Upper lobe of left lung (tissue), 6 donors: ENCODE data around the gene ABI1. TPM values are rescaled to one million over a fixed set of nuclear protein-coding genes. Genes with fewer than 3 reads are reported as not detected.
A peak's percentile ranks its signal among the peaks of the same experiment; 100 is the strongest.

Experiments used
- ATAC-seq, 2 donors: fragments of 200-7000 bp; cut with Tn5 transposase; one replicate each; pipeline ENCODE4 v1.9.1; 2022; ENCODE audit warnings: mild to moderate bottlenecking in 2 of 2, moderate library complexity in 2 of 2; ENCODE audit not compliant: low FRiP score in 2 of 2
- DNase-seq, 2 donors: peaks; one replicate each; pipeline ENCODE4 v3.0.0-alpha.2; 2019 to 2020
- H3K27ac ChIP-seq, 4 donors: fragments of 200-600 bp; sonication (generic); one replicate each; pipeline ENCODE4 v1.5.1; 2016 to 2019
- H3K27me3 ChIP-seq, 4 donors: fragments of 200-600 bp; sonication (generic); one replicate each; pipeline ENCODE4 v1.5.1; 2017 to 2019
- H3K36me3 ChIP-seq, 4 donors: fragments of 200-600 bp; sonication (generic); one replicate each; pipeline ENCODE4 v1.5.1; 2016 to 2019
- H3K4me1 ChIP-seq, 4 donors: fragments of 200-600 bp; sonication (generic); one replicate each; pipeline ENCODE4 v1.5.1; 2018 to 2019
- H3K4me3 ChIP-seq, 4 donors: fragments of 200-600 bp; sonication (generic); one replicate each; pipeline ENCODE4 v1.5.1; 2017 to 2019; ENCODE audit warnings: mild to moderate bottlenecking in 2 of 4, moderate library complexity in 1 of 4
- H3K9me3 ChIP-seq, 4 donors: fragments of 200-600 bp; sonication (generic); one replicate each; pipeline ENCODE4 v1.5.1; 2018 to 2019
- EP300 ChIP-seq, 4 donors: sonication (generic); formaldehyde crosslinking; IDR thresholded peaks; one replicate each; pipeline ENCODE4 v1.5.1; 2017; ENCODE audit warnings: antibody characterized with exemption in 4 of 4, control low read depth in 2 of 4
- POLR2A ChIP-seq, 4 donors: fragments of 450-650 bp; IDR thresholded peaks; one replicate each; pipeline ENCODE4 v1.5.1; 2016 to 2017; ENCODE audit warnings: antibody characterized with exemption in 4 of 4, mild to moderate bottlenecking in 2 of 4
- POLR2AphosphoS5 ChIP-seq, 2 donors: sonication (generic); formaldehyde crosslinking; IDR thresholded peaks; one replicate each; pipeline ENCODE4 v1.5.1; 2017; ENCODE audit warnings: antibody characterized with exemption in 2 of 2
- WGBS, 2 donors: methylation state at CpG; one replicate each; pipeline ENCODE4 v1.1.5; 2017 to 2018; 5-methylcytosine and 5-hydroxymethylcytosine counted together
- total RNA-seq, 6 donors: library from RNA; depleted of rRNA in 4 of 6; stranded (reverse); fragments of >200 nt in 4 of 6; gene quantifications; one replicate each; pipeline versions ENCODE4 v1.1.0 to v1.2.1, GENCODE V29; 2016 to 2021
- TF ChIP-seq, protein P1 (sequence below), 6 experiments: fragments of 450-650 bp in 4 of 6; fragments of 200-600 bp in 2 of 6; sonication (generic) in 2 of 6; IDR thresholded peaks; one replicate each; pipeline ENCODE4 v1.5.1; 2016 to 2019; ENCODE audit warnings: antibody characterized with exemption in 6 of 6
- donor health status: DM: no; HTN: no; CAD: no; lungs with moderate emphysema.
- donor health status: DM: no; HTN: yes; CAD: no; lungs with severe emphysema.

The ABI1 gene
- total RNA-seq, 6 donors from 2014 or later = 23.5 to 57.6 (median 48.6) TPM

DNA sequence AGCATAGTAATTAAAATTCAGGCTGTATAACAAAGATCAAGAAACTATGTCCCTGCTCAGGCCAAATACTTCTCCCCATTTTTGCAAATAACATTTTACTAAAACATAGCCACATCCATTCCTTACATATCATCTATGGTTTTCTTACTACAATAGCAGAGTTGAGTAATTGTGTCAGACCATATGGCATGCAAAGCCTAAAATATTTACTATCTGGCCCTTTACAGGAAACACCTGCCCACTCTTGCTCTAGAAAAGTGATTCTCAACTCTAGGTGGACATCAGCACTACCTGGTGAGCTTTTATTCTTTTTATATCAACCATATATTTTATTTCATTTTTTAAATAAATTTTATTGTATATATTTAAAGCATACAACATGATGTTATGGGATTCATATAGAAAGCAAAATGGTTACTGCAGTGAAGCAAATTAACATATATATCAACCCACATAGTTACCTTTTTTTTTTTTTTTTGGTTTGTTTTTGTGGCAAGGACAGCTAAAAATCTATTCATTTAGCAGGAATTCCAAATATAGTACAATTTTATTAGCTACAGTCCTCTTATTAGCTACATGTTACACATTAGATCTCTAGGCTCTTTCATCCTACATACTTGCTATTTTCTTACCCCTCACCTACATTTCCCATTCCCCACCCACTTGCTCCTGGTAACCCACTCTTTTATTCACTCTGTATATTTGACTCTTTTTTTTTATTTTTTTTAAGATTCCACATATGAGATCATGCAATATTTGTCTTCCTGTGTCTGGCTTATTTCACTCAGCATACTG lies 19.6 kb downstream of the ABI1 start:
- Histone ChIP-seq H3K9me3 (no peaks in the 10 kb centered on the region), H3K4me3 (no peak overlapping the region), H3K27ac (no peak overlapping the region), H3K27me3 (no peaks in the 10 kb centered on the region), H3K4me1 (peaks cover 13 to 33% (median 22%) of the 10 kb centered on the region in 4 donors), H3K36me3 (no peaks in the 10 kb centered on the region)
- TF ChIP-seq, protein P1, sequence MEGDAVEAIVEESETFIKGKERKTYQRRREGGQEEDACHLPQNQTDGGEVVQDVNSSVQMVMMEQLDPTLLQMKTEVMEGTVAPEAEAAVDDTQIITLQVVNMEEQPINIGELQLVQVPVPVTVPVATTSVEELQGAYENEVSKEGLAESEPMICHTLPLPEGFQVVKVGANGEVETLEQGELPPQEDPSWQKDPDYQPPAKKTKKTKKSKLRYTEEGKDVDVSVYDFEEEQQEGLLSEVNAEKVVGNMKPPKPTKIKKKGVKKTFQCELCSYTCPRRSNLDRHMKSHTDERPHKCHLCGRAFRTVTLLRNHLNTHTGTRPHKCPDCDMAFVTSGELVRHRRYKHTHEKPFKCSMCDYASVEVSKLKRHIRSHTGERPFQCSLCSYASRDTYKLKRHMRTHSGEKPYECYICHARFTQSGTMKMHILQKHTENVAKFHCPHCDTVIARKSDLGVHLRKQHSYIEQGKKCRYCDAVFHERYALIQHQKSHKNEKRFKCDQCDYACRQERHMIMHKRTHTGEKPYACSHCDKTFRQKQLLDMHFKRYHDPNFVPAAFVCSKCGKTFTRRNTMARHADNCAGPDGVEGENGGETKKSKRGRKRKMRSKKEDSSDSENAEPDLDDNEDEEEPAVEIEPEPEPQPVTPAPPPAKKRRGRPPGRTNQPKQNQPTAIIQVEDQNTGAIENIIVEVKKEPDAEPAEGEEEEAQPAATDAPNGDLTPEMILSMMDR (IDR thresholded peaks at IDR 0.05) = no peak
- no peak for TF ChIP-seq POLR2A (IDR thresholded peaks at IDR 0.05)
- TF ChIP-seq EP300 (IDR thresholded peaks at IDR 0.05) = no peak
- TF ChIP-seq POLR2AphosphoS5 (IDR thresholded peaks at IDR 0.05) = no peak
- ATAC-seq (no peak), DNase-seq (no peak)

GRCh38 chr10:26839966-26840627 lies 20.7 kb downstream of the ABI1 start:
- ATAC-seq (no peak), DNase-seq (no peak)
- WGBS, 2 donors = 57 to 61% methylated on average over 3 of the region's 3 CpGs

GRCh38 chr10:26837139-26837538 lies 23.6 kb downstream of the ABI1 start:
- no peak for TF ChIP-seq EP300 (IDR thresholded peaks at IDR 0.05)
- TF ChIP-seq POLR2A (IDR thresholded peaks at IDR 0.05) = no peak
- TF ChIP-seq, protein P1 (IDR thresholded peaks at IDR 0.05) = no peak
- no peak for TF ChIP-seq POLR2AphosphoS5 (IDR thresholded peaks at IDR 0.05)
- Histone ChIP-seq H3K36me3 (no peaks in the 10 kb centered on the region), H3K4me1 (peaks cover 14 to 37% (median 20%) of the 10 kb centered on the region in 4 donors), H3K4me3 (no peak overlapping the region), H3K27ac (no peak overlapping the region), H3K9me3 (no peaks in the 10 kb centered on the region), H3K27me3 (no peaks in the 10 kb centered on the region)
- peak in 1 of 2 donors; percentile 43 for ATAC-seq
- 52 to 66% methylated on average over 2 of the region's 2 CpGs for WGBS, 2 donors
- no peak for DNase-seq

More at GRCh38 chr10:26839966-26840627, 20.7 kb downstream of the ABI1 start:
- Histone ChIP-seq H3K9me3 (no peaks in the 10 kb centered on the region), H3K27ac (no peak overlapping the region), H3K36me3 (no peaks in the 10 kb centered on the region), H3K4me3 (no peak overlapping the region), H3K27me3 (no peaks in the 10 kb centered on the region), H3K4me1 (peaks cover 11 to 31% (median 22%) of the 10 kb centered on the region in 4 donors)
- TF ChIP-seq EP300 (IDR thresholded peaks at IDR 0.05) (no peak), POLR2A (IDR thresholded peaks at IDR 0.05) (no peak), POLR2AphosphoS5 (IDR thresholded peaks at IDR 0.05) (no peak)
- TF ChIP-seq, protein P1 (IDR thresholded peaks at IDR 0.05) = no peak

- Histone ChIP-seq H3K4me1 (peaks cover 8 to 21% (median 12%) of the 10 kb centered on the region in 4 donors), H3K9me3 (no peaks in the 10 kb centered on the region), H3K27me3 (no peaks in the 10 kb centered on the region), H3K36me3 (no peaks in the 10 kb centered on the region), H3K27ac (no peak overlapping the region), H3K4me3 (no peak overlapping the region)
- DNase-seq = no peak
- TF ChIP-seq EP300 (IDR thresholded peaks at IDR 0.05) (no peak), POLR2AphosphoS5 (IDR thresholded peaks at IDR 0.05) (no peak), POLR2A (IDR thresholded peaks at IDR 0.05) (no peak)
- TF ChIP-seq, protein P1 (IDR thresholded peaks at IDR 0.05) = no peak
- ATAC-seq = no peak
- 96 to 100% methylated on average over 2 of the region's 2 CpGs for WGBS, 2 donors
These were observed 25.7 kb downstream of the ABI1 start for GRCh38 chr10:26835025-26835424.
